HEK293 (cell line): ENCODE results near the gene RETREG3.
A peak's percentile ranks its signal among the peaks of the same experiment; 100 is the strongest.

Experiments used
- CTCF ChIA-PET: fragments of 350-600 bp; formaldehyde crosslinking; extraction: SDS; loops from one replicate; lab custom pipeline; 2021; ENCODE audit warnings: antibody characterized with exemption; lab: Yijun Ruan, JAX
- POLR2A ChIA-PET: fragments of 300-600 bp; formaldehyde crosslinking; extraction: SDS; loops from one replicate; lab custom pipeline; 2020; ENCODE audit warnings: antibody characterized with exemption, inconsistent platforms; lab: Yijun Ruan, JAX
- H3K27ac ChIP-seq: fragments of 200-500 bp; sonication (Bioruptor generic); 2 replicates; pipeline ENCODE4 v1.5.1; 2014; ENCODE audit warnings: low read depth, low read length, control low read depth, inconsistent platforms; ENCODE audit errors: extremely low read depth
- H3K36me3 ChIP-seq, 2 experiments: fragments of 200-500 bp in 1 of 2; sonication (Bioruptor generic) in 1 of 2; 1 replicate in 1 of 2; 2 replicates in 1 of 2; pipeline ENCODE4 v1.5.1; 2014 to 2017; ENCODE audit warnings: inconsistent platforms in 2 of 2, low read length in 2 of 2; ENCODE audit not compliant: control insufficient read depth in 2 of 2, insufficient read depth in 1 of 2
- H3K4me1 ChIP-seq: fragments of 200-500 bp; sonication (Bioruptor generic); 2 replicates; pipeline ENCODE4 v1.5.1; 2014; ENCODE audit warnings: mild to moderate bottlenecking, low read length, inconsistent platforms; ENCODE audit not compliant: control insufficient read depth, insufficient read depth
- H3K4me3 ChIP-seq: 2 replicates; pipeline ENCODE4 v1.5.1; 2011; ENCODE audit warnings: low read depth, mild to moderate bottlenecking, control low read depth, low read length, moderate library complexity
- H3K9me3 ChIP-seq: fragments of 200-500 bp; sonication (Bioruptor generic); 2 replicates; pipeline ENCODE4 v1.5.1; 2014; ENCODE audit warnings: low read depth, low read length, inconsistent platforms; ENCODE audit not compliant: control insufficient read depth, insufficient read depth
- MZF1 ChIP-seq: fragments of 450-650 bp; formaldehyde crosslinking; IDR thresholded peaks from 2 replicates; pipeline ENCODE4 v1.5.1; 2017; ENCODE audit warnings: missing biosample characterization, missing genetic modification characterization, borderline replicate concordance
- OSR2 ChIP-seq: fragments of 450-650 bp; formaldehyde crosslinking; IDR thresholded peaks from 2 replicates; pipeline ENCODE4 v1.5.1; 2016; ENCODE audit warnings: missing biosample characterization, missing genetic modification characterization
- ZIC2 ChIP-seq: fragments of 450-650 bp; formaldehyde crosslinking; IDR thresholded peaks from 2 replicates; pipeline ENCODE4 v1.5.1; 2016; ENCODE audit warnings: missing biosample characterization, missing genetic modification characterization
- ZNF140 ChIP-seq: fragments of 450-650 bp; formaldehyde crosslinking; IDR thresholded peaks from 2 replicates; pipeline ENCODE4 v1.5.1; 2016; ENCODE audit warnings: missing biosample characterization, missing genetic modification characterization
- ZNF19 ChIP-seq: fragments of 450-650 bp; formaldehyde crosslinking; IDR thresholded peaks from 2 replicates; pipeline ENCODE4; 2016; ENCODE audit warnings: missing biosample characterization, missing genetic modification characterization, low read depth
- ZNF221 ChIP-seq: fragments of 450-650 bp; formaldehyde crosslinking; IDR thresholded peaks from 2 replicates; pipeline ENCODE4 v1.5.1; 2017; ENCODE audit warnings: missing biosample characterization, missing genetic modification characterization, borderline replicate concordance
- ZNF311 ChIP-seq: fragments of 450-650 bp; formaldehyde crosslinking; IDR thresholded peaks from 2 replicates; pipeline ENCODE4 v1.5.1; 2017; ENCODE audit warnings: missing biosample characterization, missing genetic modification characterization, borderline replicate concordance
- ZNF354C ChIP-seq: fragments of 450-650 bp; formaldehyde crosslinking; IDR thresholded peaks from 2 replicates; pipeline ENCODE4 v1.5.1; 2016; ENCODE audit warnings: missing biosample characterization, missing genetic modification characterization, low read depth, borderline replicate concordance
- ZNF37A ChIP-seq: fragments of 450-650 bp; IDR thresholded peaks from 2 replicates; pipeline ENCODE4 v1.5.1; 2018; ENCODE audit warnings: missing biosample characterization, missing genetic modification characterization
- ZNF561 ChIP-seq: fragments of 450-650 bp; IDR thresholded peaks from 2 replicates; pipeline ENCODE4 v1.5.1; 2018; ENCODE audit warnings: missing biosample characterization, missing genetic modification characterization, borderline replicate concordance
- ZNF776 ChIP-seq: fragments of 450-650 bp; formaldehyde crosslinking; IDR thresholded peaks from 2 replicates; pipeline ENCODE4 v1.5.0; 2017; ENCODE audit warnings: missing biosample characterization, missing genetic modification characterization, borderline replicate concordance
- ZNF777 ChIP-seq: fragments of 450-650 bp; formaldehyde crosslinking; IDR thresholded peaks from 2 replicates; pipeline ENCODE4 v1.5.1; 2017; ENCODE audit warnings: missing biosample characterization, missing genetic modification characterization, borderline replicate concordance
- TF ChIP-seq, protein P1 (sequence below): fragments of 450-650 bp; formaldehyde crosslinking; IDR thresholded peaks from 2 replicates; pipeline ENCODE4 v1.5.1; 2016; ENCODE audit warnings: missing biosample characterization, missing genetic modification characterization, low read depth
- TF ChIP-seq, protein P2 (sequence below): fragments of 450-650 bp; formaldehyde crosslinking; IDR thresholded peaks from 2 replicates; pipeline ENCODE4 v1.5.1; 2017; ENCODE audit warnings: missing biosample characterization, missing genetic modification characterization
- TF ChIP-seq, protein P3 (sequence below): fragments of 450-650 bp; IDR thresholded peaks from 2 replicates; pipeline ENCODE4 v1.5.1; 2018; ENCODE audit warnings: missing biosample characterization, mild to moderate bottlenecking, missing genetic modification characterization

The RETREG3 gene

DNA sequence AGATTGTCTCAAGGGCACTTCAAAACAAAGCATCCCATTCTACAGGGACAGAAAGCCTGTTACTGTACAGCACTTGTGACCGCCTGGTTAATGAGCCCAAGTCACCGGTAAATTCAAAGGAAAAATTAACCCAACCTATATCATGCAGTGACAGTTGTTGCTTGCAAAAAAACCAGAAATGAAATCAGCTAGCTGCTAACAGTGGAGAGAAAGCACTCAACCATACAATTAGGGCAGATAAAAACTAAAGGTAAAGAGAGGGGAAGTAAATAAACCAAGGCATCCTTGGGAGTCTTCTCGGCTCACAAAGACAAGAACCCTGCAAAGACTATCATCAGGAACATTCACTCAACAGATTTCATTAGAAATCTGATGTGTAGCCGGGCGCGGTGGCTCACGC lies 5.9 kb downstream of the RETREG3 start:
- POLR2A ChIA-PET, result no interaction called here
- TF ChIP-seq OSR2 (tag by site-specific recombination) (no peak), ZNF354C (tag by site-specific recombination) (no peak), ZNF140 (tag by site-specific recombination) (no peak), ZNF561 (tag by site-specific recombination) (no peak), ZNF19 (tag by site-specific recombination) (no peak), ZIC2 (tag by site-specific recombination) (no peak), ZNF221 (no peak)
- TF ChIP-seq, protein P1, sequence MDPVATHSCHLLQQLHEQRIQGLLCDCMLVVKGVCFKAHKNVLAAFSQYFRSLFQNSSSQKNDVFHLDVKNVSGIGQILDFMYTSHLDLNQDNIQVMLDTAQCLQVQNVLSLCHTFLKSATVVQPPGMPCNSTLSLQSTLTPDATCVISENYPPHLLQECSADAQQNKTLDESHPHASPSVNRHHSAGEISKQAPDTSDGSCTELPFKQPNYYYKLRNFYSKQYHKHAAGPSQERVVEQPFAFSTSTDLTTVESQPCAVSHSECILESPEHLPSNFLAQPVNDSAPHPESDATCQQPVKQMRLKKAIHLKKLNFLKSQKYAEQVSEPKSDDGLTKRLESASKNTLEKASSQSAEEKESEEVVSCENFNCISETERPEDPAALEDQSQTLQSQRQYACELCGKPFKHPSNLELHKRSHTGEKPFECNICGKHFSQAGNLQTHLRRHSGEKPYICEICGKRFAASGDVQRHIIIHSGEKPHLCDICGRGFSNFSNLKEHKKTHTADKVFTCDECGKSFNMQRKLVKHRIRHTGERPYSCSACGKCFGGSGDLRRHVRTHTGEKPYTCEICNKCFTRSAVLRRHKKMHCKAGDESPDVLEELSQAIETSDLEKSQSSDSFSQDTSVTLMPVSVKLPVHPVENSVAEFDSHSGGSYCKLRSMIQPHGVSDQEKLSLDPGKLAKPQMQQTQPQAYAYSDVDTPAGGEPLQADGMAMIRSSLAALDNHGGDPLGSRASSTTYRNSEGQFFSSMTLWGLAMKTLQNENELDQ (tag by site-specific recombination), result no peak
- TF ChIP-seq, protein P2, sequence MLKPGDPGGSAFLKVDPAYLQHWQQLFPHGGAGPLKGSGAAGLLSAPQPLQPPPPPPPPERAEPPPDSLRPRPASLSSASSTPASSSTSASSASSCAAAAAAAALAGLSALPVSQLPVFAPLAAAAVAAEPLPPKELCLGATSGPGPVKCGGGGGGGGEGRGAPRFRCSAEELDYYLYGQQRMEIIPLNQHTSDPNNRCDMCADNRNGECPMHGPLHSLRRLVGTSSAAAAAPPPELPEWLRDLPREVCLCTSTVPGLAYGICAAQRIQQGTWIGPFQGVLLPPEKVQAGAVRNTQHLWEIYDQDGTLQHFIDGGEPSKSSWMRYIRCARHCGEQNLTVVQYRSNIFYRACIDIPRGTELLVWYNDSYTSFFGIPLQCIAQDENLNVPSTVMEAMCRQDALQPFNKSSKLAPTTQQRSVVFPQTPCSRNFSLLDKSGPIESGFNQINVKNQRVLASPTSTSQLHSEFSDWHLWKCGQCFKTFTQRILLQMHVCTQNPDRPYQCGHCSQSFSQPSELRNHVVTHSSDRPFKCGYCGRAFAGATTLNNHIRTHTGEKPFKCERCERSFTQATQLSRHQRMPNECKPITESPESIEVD, result peak; percentile 70
- H3K4me1 ChIP-seq, result peaks cover 20% of the 10 kb centered on the region

DNA sequence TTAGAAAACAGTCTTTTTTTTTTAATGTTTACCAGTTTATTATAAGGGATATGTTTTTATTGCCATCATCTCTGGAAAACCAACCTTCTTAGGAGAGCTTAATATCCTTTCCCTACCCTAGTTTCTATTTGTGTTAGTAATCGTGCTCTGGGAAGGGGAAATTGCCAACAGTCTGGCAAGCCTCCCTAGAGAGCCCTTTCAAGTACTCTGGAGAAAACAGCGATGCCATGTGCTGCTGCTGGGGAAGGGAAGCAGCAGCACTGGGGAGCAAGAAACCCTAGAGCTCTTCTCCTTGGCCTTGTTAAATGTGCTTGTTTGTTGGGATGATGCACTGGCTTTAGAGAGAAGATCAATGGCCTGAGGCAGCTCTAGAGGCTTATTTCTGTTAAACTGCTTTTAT lies 10.3 kb downstream of the RETREG3 start:
- ChIA-PET POLR2A (interaction anchor here (1.0 to 3.0 kb wide), 2 partner anchors 11 to 60 kb away, joined by 3 to 10 read pairs; partner anchors contain the start of genes RETREG3, TUBG1 and TUBG2), CTCF (interaction anchor here (0.6 to 3.8 kb wide), 7 partner anchors 21 to 376 kb away, joined by 3 to 19 read pairs (median 3); no protein-coding TSS in a partner anchor)
- H3K9me3 ChIP-seq, result no peaks in the 10 kb centered on the region
- TF ChIP-seq ZNF311 (tag by site-specific recombination) (no peak), OSR2 (tag by site-specific recombination) (no peak), ZNF776 (tag by site-specific recombination) (no peak), ZNF777 (tag by site-specific recombination) (no peak), MZF1 (peak; percentile 71; the same call in 1 of the 2 replicates), ZNF37A (tag by site-specific recombination) (no peak)
- TF ChIP-seq, protein P2, result peak; percentile 44; the same call in 1 of the 2 replicates
- TF ChIP-seq, protein P3, sequence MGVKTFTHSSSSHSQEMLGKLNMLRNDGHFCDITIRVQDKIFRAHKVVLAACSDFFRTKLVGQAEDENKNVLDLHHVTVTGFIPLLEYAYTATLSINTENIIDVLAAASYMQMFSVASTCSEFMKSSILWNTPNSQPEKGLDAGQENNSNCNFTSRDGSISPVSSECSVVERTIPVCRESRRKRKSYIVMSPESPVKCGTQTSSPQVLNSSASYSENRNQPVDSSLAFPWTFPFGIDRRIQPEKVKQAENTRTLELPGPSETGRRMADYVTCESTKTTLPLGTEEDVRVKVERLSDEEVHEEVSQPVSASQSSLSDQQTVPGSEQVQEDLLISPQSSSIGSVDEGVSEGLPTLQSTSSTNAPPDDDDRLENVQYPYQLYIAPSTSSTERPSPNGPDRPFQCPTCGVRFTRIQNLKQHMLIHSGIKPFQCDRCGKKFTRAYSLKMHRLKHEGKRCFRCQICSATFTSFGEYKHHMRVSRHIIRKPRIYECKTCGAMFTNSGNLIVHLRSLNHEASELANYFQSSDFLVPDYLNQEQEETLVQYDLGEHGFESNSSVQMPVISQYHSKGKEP (tag by site-specific recombination), result no peak
- H3K4me3 ChIP-seq, result no peak overlapping the region
- H3K27ac ChIP-seq, result no peak overlapping the region
- H3K36me3 ChIP-seq, result peaks cover 6 to 12% of the 10 kb centered on the region in 2 experiments; a peak in 2 of 3 replicates
- H3K4me1 ChIP-seq, result peaks cover 3% of the 10 kb centered on the region; the same call in 1 of the 2 replicates

More for the DNA sequence above, 5.9 kb downstream of the RETREG3 start:
- H3K9me3 ChIP-seq, result no peaks in the 10 kb centered on the region
- CTCF ChIA-PET, result no interaction called here
- H3K4me3 ChIP-seq, result no peak overlapping the region
- peaks cover 5 to 6% of the 10 kb centered on the region in 2 experiments; a peak in 2 of 3 replicates for H3K36me3 ChIP-seq
- no peak overlapping the region; the same call in 1 of the 2 replicates for H3K27ac ChIP-seq
